A673 (cell line): ENCODE results near the gene TBCE. TPM values are rescaled to one million over a fixed set of nuclear protein-coding genes. Genes with fewer than 3 reads are reported as not detected.

ENCODE experiments used
- BruUV-seq: library from RNA; stranded (reverse); fragments of 400-500 nt; replicated peaks from 2 replicates; lab custom pipeline; 2021; lab: Mats Ljungman, UMichigan
- CTCF ChIA-PET: fragments of 300-600 bp; sonication (Branson Sonifier 250); formaldehyde crosslinking; loops from one replicate; lab custom pipeline; 2022; ENCODE audit warnings: antibody characterized with exemption; lab: Charles Lee
- POLR2A ChIA-PET: fragments of 300-600 bp; sonication (Branson Sonifier 250); formaldehyde crosslinking; loops from one replicate; lab custom pipeline; 2022; ENCODE audit warnings: antibody characterized with exemption; ENCODE audit not compliant: low non-redundant PET; lab: Charles Lee
- DNase-seq: peaks from one replicate; pipeline ENCODE4 v3.0.0-alpha.2; 2015; ENCODE audit warnings: low spot score
- H3K27ac ChIP-seq: fragments of 200-600 bp; sonication (generic); 2 replicates; pipeline ENCODE4 v1.5.1; 2016; ENCODE audit warnings: mixed run types, low read depth, mild to moderate bottlenecking, mixed read lengths, antibody characterized with exemption, low read length; ENCODE audit not compliant: poor library complexity, severe bottlenecking
- H3K27me3 ChIP-seq: fragments of 200-600 bp; sonication (generic); replicated peaks from 2 replicates; pipeline ENCODE4 v1.6.1; 2017; ENCODE audit warnings: mixed run types, low read depth, mild to moderate bottlenecking, mixed read lengths, antibody characterized with exemption, low read length; ENCODE audit not compliant: insufficient read depth, poor library complexity
- H3K36me3 ChIP-seq: fragments of 200-600 bp; sonication (generic); 2 replicates; pipeline ENCODE4 v1.6.1; 2016; ENCODE audit warnings: mixed run types, mild to moderate bottlenecking, mixed read lengths, antibody characterized with exemption, low read length; ENCODE audit not compliant: insufficient read depth, poor library complexity, severe bottlenecking
- H3K4me1 ChIP-seq: fragments of 200-600 bp; sonication (generic); 2 replicates; pipeline ENCODE4 v1.6.1; 2017; ENCODE audit warnings: mixed run types, mild to moderate bottlenecking, mixed read lengths, antibody characterized with exemption, low read length; ENCODE audit not compliant: insufficient read depth, poor library complexity, severe bottlenecking
- H3K4me3 ChIP-seq: fragments of 200-600 bp; sonication (generic); 2 replicates; pipeline ENCODE4 v1.5.1; 2016; ENCODE audit warnings: low read depth, mixed run types, mild to moderate bottlenecking, mixed read lengths, low read length; ENCODE audit not compliant: poor library complexity, severe bottlenecking
- H3K9me3 ChIP-seq: fragments of 200-600 bp; sonication (generic); 2 replicates; pipeline ENCODE4 v1.6.1; 2016; ENCODE audit warnings: mixed run types, low read depth, mild to moderate bottlenecking, mixed read lengths, antibody characterized with exemption, low read length; ENCODE audit not compliant: poor library complexity, severe bottlenecking
- CTCF ChIP-seq: fragments of 300-800, 200-600 bp; sonication (generic); conservative IDR thresholded peaks from 2 replicates; pipeline ENCODE4 v1.5.1; 2017; ENCODE audit warnings: low read depth, mild to moderate bottlenecking, antibody characterized with exemption, low read length, moderate library complexity, mixed read lengths
- EZH2 ChIP-seq: fragments of 200-600 bp; sonication (generic); IDR thresholded peaks from 2 replicates; pipeline ENCODE4 v1.6.1; 2017; ENCODE audit warnings: borderline replicate concordance, low read depth, mild to moderate bottlenecking, mixed read lengths, antibody characterized with exemption, low read length; ENCODE audit not compliant: poor library complexity, severe bottlenecking
- intact Hi-C: fragments of 100-400 bp; cut with micrococcal nuclease; formaldehyde crosslinking; loops from one replicate; pipeline ENCODE4 v1.10.0; 2022; ENCODE audit not compliant: unreplicated experiment
- total RNA-seq: library from RNA; stranded (reverse); gene quantifications from 2 replicates; pipeline ENCODE4 v1.2.3, GENCODE V29; 2021

The TBCE gene
- total RNA-seq, 1 experiment from 2014 or later, result 26.3 TPM

GRCh38 chr1:235425357-235425756, 58.1 kb downstream of the TBCE start:
- TF ChIP-seq CTCF (no peak), EZH2 (no peak)
- POLR2A ChIA-PET, result no interaction called here

GRCh38 chr1:235426143-235426542, 58.9 kb downstream of the TBCE start:
- CTCF ChIA-PET, result no interaction called here
- POLR2A ChIA-PET, result no interaction called here
- BruUV-seq, result no TSS peak
- no peaks in the 10 kb centered on the region for H3K9me3 ChIP-seq
- H3K4me3 ChIP-seq, result no peak overlapping the region
- H3K27me3 ChIP-seq, result no peaks in the 10 kb centered on the region
- no peaks in the 10 kb centered on the region for H3K4me1 ChIP-seq
- no peak overlapping the region for H3K27ac ChIP-seq
- no peaks in the 10 kb centered on the region for H3K36me3 ChIP-seq
- intact Hi-C loops, result no loop called here
- TF ChIP-seq EZH2 (no peak), CTCF (no peak)
- no peak for DNase-seq

More at GRCh38 chr1:235425357-235425756, 58.1 kb downstream of the TBCE start:
- no TSS peak for BruUV-seq
- intact Hi-C loops, result no loop called here
- Histone ChIP-seq H3K27ac (no peak overlapping the region), H3K4me1 (no peaks in the 10 kb centered on the region), H3K27me3 (no peaks in the 10 kb centered on the region), H3K4me3 (no peak overlapping the region), H3K9me3 (no peaks in the 10 kb centered on the region), H3K36me3 (no peaks in the 10 kb centered on the region)
- DNase-seq, result no peak
- CTCF ChIA-PET, result no interaction called here

GRCh38 chr1:235426680-235427079, 59.5 kb downstream of the TBCE start:
- Histone ChIP-seq H3K27ac (no peak overlapping the region), H3K9me3 (no peaks in the 10 kb centered on the region), H3K27me3 (no peaks in the 10 kb centered on the region), H3K4me3 (no peak overlapping the region), H3K36me3 (no peaks in the 10 kb centered on the region), H3K4me1 (no peaks in the 10 kb centered on the region)
- CTCF ChIA-PET, result no interaction called here
- DNase-seq, result no peak
- no peak for TF ChIP-seq EZH2
- TF ChIP-seq CTCF, result no peak
- BruUV-seq, result no TSS peak
- POLR2A ChIA-PET, result no interaction called here
- intact Hi-C loops, result no loop called here
